CD14-positive monocyte (primary cell): Measurements from ENCODE around the gene MPL. TPM values are rescaled to one million over a fixed set of nuclear protein-coding genes. Genes with fewer than 3 reads are reported as not detected.

Experiments used
- DNase-seq, 3 donors: peaks; one replicate each; pipeline ENCODE4 v3.0.0-alpha.2; 2011 to 2022
- H2AFZ ChIP-seq: 2 replicates; pipeline ENCODE4 v1.6.0; 2012; ENCODE audit warnings: mild to moderate bottlenecking, low read depth, low read length, inconsistent platforms; ENCODE audit not compliant: insufficient read depth, poor library complexity, severe bottlenecking
- H3K27ac ChIP-seq, 2 donors: 1 replicate in 1 of 2; 2 replicates in 1 of 2; pipeline ENCODE4 v1.5.1; 2012 to 2013; ENCODE audit warnings: low read length in 2 of 2, control low read depth in 1 of 2, inconsistent platforms in 1 of 2, low read depth in 1 of 2, mild to moderate bottlenecking in 1 of 2
- H3K27me3 ChIP-seq, 2 donors: one replicate each; pipeline versions ENCODE4 v1.6.0 to v1.6.1; 2011 to 2013; ENCODE audit warnings: low read length in 2 of 2; ENCODE audit not compliant: control insufficient read depth in 2 of 2, insufficient read depth in 2 of 2
- H3K36me3 ChIP-seq, 2 donors: replicated peaks in 1 of 2; 1 replicate in 1 of 2; 2 replicates in 1 of 2; pipeline versions ENCODE4 v1.5.1 to v1.6.1; 2012 to 2013; ENCODE audit warnings: low read length in 2 of 2, control low read depth in 1 of 2, inconsistent platforms in 1 of 2, mild to moderate bottlenecking in 1 of 2; ENCODE audit not compliant: insufficient read depth in 2 of 2, control insufficient read depth in 1 of 2
- H3K4me1 ChIP-seq, 2 donors: 1 replicate in 1 of 2; 2 replicates in 1 of 2; pipeline versions ENCODE4 v1.5.1 to v1.6.1; 2012 to 2013; ENCODE audit warnings: low read length in 2 of 2, control low read depth in 1 of 2, inconsistent platforms in 1 of 2, mild to moderate bottlenecking in 1 of 2, moderate library complexity in 1 of 2; ENCODE audit not compliant: insufficient read depth in 2 of 2, control insufficient read depth in 1 of 2
- H3K4me2 ChIP-seq: replicated peaks from 2 replicates; pipeline ENCODE3; 2012; ENCODE audit warnings: low read length, moderate library complexity, mild to moderate bottlenecking; ENCODE audit not compliant: poor library complexity, severe bottlenecking; ENCODE audit errors: extremely low read depth
- H3K4me3 ChIP-seq, 3 experiments: fragments of 200-600 bp in 1 of 3; sonication (generic) in 1 of 3; replicated peaks in 1 of 3; 1 replicate in 2 of 3; 2 replicates in 1 of 3; pipeline ENCODE4 v1.5.1; 2011 to 2013; ENCODE audit warnings: low read length in 3 of 3, mild to moderate bottlenecking in 3 of 3, control low read depth in 2 of 3, low read depth in 2 of 3, inconsistent platforms in 1 of 3, moderate library complexity in 1 of 3
- H3K79me2 ChIP-seq: 2 replicates; pipeline ENCODE4 v1.6.0; 2012; ENCODE audit warnings: mild to moderate bottlenecking, control low read depth, inconsistent platforms, low read length, moderate library complexity; ENCODE audit not compliant: insufficient read depth
- H3K9ac ChIP-seq: 2 replicates; pipeline ENCODE4 v1.6.0; 2017; ENCODE audit warnings: low read length, mild to moderate bottlenecking; ENCODE audit not compliant: insufficient read depth, poor library complexity, severe bottlenecking
- H3K9me3 ChIP-seq, 2 donors: replicated peaks in 1 of 2; 1 replicate in 1 of 2; 2 replicates in 1 of 2; pipeline versions ENCODE4 v1.5.1 to v1.6.1; 2012 to 2013; ENCODE audit warnings: low read length in 2 of 2, control low read depth in 1 of 2; ENCODE audit not compliant: control insufficient read depth in 1 of 2, insufficient read depth in 1 of 2
- H4K20me1 ChIP-seq: 2 replicates; pipeline ENCODE4 v1.6.0; 2012; ENCODE audit warnings: mild to moderate bottlenecking, low read length, control low read depth, moderate library complexity; ENCODE audit not compliant: insufficient read depth
- H3K27ac Mint-ChIP-seq, 7 donors: one replicate each; pipeline ENCODE4 v1.8.0; 2020; ENCODE audit warnings: mild to moderate bottlenecking in 7 of 7, mixed read lengths in 7 of 7, moderate library complexity in 6 of 7, inconsistent platforms in 2 of 7
- H3K27me3 Mint-ChIP-seq, 3 donors: one replicate each; pipeline ENCODE4 v1.8.0; 2021 to 2022; ENCODE audit warnings: low read depth in 3 of 3, mild to moderate bottlenecking in 3 of 3, mixed read lengths in 3 of 3, moderate library complexity in 3 of 3, inconsistent platforms in 1 of 3
- H3K36me3 Mint-ChIP-seq, 2 donors: one replicate each; pipeline ENCODE4 v1.8.0; 2020; ENCODE audit warnings: mixed read lengths in 2 of 2, inconsistent platforms in 1 of 2, mild to moderate bottlenecking in 1 of 2
- H3K4me1 Mint-ChIP-seq: one replicate; pipeline ENCODE4 v1.8.0; 2020; ENCODE audit warnings: mild to moderate bottlenecking, mixed read lengths
- H3K4me3 Mint-ChIP-seq, 2 donors: one replicate each; pipeline ENCODE4 v1.8.0; 2020; ENCODE audit warnings: mild to moderate bottlenecking in 2 of 2, mixed read lengths in 2 of 2, moderate library complexity in 1 of 2
- H3K9me3 Mint-ChIP-seq, 7 donors: one replicate each; pipeline ENCODE4 v1.8.0; 2020 to 2022; ENCODE audit warnings: mixed read lengths in 7 of 7, mild to moderate bottlenecking in 6 of 7, moderate library complexity in 6 of 7, inconsistent platforms in 2 of 7
- CTCF ChIP-seq: fragments of 200-600 bp; IDR thresholded peaks from one replicate; pipeline ENCODE4 v1.8.0; 2022; ENCODE audit warnings: antibody characterized with exemption, mild to moderate bottlenecking
- WGBS: methylation state at CpG from one replicate; pipeline ENCODE4 v1.1.5; 2013; ENCODE audit warnings: missing lambda C conversion rate; ENCODE audit not compliant: insufficient coverage; 5-methylcytosine and 5-hydroxymethylcytosine counted together
- intact Hi-C, 2 donors: fragments of 100-400 bp; cut with micrococcal nuclease; formaldehyde crosslinking; loops; one replicate each; pipeline versions ENCODE4 v1.15.0 to v1.15.1; 2023
- polyA plus RNA-seq, 3 donors: library from polyadenylated mRNA; depleted of rRNA in 1 of 3; unstranded in 2 of 3; stranded (reverse) in 1 of 3; fragments of 300-500 nt in 2 of 3; fragments of >200 nt in 1 of 3; fragmentation: Illumina TruSeq in 2 of 3; gene quantifications; 1 replicate in 2 of 3; 2 replicates in 1 of 3; pipeline ENCODE4 v1.2.3, GENCODE V29; 2012 to 2021

The MPL gene
- polyA plus RNA-seq, 3 donors, result not detected

DNA sequence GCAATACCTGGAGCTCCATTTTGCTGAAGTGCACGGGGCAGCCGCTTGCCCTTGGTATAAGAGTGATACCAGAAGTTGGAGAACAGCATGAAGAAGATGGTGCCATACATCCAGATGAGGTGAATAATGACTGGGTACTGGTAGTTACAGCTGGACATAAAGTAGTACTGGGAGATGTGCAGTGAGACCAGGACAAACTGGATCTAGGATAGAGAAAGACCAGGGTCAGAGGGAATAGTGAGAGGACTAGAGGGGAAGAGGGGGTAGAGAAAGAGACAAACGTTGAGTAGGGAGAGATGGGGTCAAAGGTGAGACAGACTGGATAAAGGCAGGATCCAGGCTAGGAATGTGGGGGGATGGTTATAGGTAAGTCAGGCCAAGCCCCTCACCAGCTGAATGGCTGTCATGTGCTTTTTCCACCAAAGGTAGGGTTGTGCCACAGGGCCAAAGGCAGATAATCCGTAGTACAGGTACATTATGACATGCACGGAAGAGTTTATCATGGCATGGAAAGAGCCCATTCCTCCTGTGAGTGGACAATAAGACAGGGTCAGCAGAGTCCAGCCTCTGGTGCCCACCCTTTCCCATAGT lies 26.4 kb downstream of the MPL start:
- no peak overlapping the region for H3K4me2 ChIP-seq
- no peak overlapping the region for H3K4me3 Mint-ChIP-seq
- H2AFZ ChIP-seq, result no peak overlapping the region
- H3K36me3 Mint-ChIP-seq, result peaks cover 55 to 62% of the 10 kb centered on the region in 2 donors
- H3K4me1 ChIP-seq, result peaks cover 64 to 93% of the 10 kb centered on the region in 2 donors
- no peaks in the 10 kb centered on the region for H3K9me3 ChIP-seq
- peaks cover 85% of the 10 kb centered on the region for H3K4me1 Mint-ChIP-seq
- peak overlapping the region in 5 of 7 donors; percentile 47 to 91 (median 82) for H3K27ac Mint-ChIP-seq
- H3K9ac ChIP-seq, result no peak overlapping the region
- no peaks in the 10 kb centered on the region for H3K27me3 Mint-ChIP-seq
- H3K27me3 ChIP-seq, result no peaks in the 10 kb centered on the region
- no peak for TF ChIP-seq CTCF
- 90% methylated on average over 5 of the region's 5 CpGs for WGBS
- H3K4me3 ChIP-seq, result no peak overlapping the region
- intact Hi-C loops, result loop anchor here in 1 of 2 donors (10.0 kb wide), 1 partner anchor 189 kb away; the partner anchor contains the start of genes CFAP57 and EBNA1BP2
- H3K9me3 Mint-ChIP-seq, result peaks cover 0 to 1% (median 0%) of the 10 kb centered on the region in 7 donors
- H3K79me2 ChIP-seq, result peaks cover 89% of the 10 kb centered on the region
- H3K36me3 ChIP-seq, result peaks cover 47 to 62% of the 10 kb centered on the region in 2 donors
- peaks cover 72% of the 10 kb centered on the region for H4K20me1 ChIP-seq
- peak overlapping the region in 1 of 2 donors; percentile 97 for H3K27ac ChIP-seq
- no peak for DNase-seq

- intact Hi-C loops, result loop anchor here in 1 of 2 donors (10.0 kb wide), 1 partner anchor 191 kb away; the partner anchor contains the start of genes CFAP57 and EBNA1BP2
- H3K4me1 Mint-ChIP-seq, result peaks cover 75% of the 10 kb centered on the region
- peaks cover 57% of the 10 kb centered on the region for H4K20me1 ChIP-seq
- no peaks in the 10 kb centered on the region for H3K9me3 ChIP-seq
- peak overlapping the region in 6 of 7 donors; percentile 49 to 95 (median 86) for H3K27ac Mint-ChIP-seq
- H3K36me3 ChIP-seq, result peaks cover 47 to 54% of the 10 kb centered on the region in 2 donors
- H3K36me3 Mint-ChIP-seq, result peaks cover 50 to 58% of the 10 kb centered on the region in 2 donors
- no peaks in the 10 kb centered on the region for H3K27me3 ChIP-seq
- peaks cover 50 to 79% of the 10 kb centered on the region in 2 donors for H3K4me1 ChIP-seq
- no peak for DNase-seq
- peak overlapping the region in 1 of 3 experiments; percentile 98 for H3K4me3 ChIP-seq
- peaks cover 77% of the 10 kb centered on the region for H3K79me2 ChIP-seq
- no peak overlapping the region for H2AFZ ChIP-seq
- peak overlapping the region; percentile 96 for H3K9ac ChIP-seq
- 90% methylated on average over 2 of the region's 2 CpGs for WGBS
- peak overlapping the region; percentile 18 to 97 for H3K27ac ChIP-seq
- H3K9me3 Mint-ChIP-seq, result peaks cover 0 to 1% (median 0%) of the 10 kb centered on the region in 7 donors
- peak overlapping the region in 1 of 2 donors; percentile 55 for H3K4me3 Mint-ChIP-seq
- no peak for TF ChIP-seq CTCF
- H3K27me3 Mint-ChIP-seq, result no peaks in the 10 kb centered on the region
- peak overlapping the region; percentile 92 for H3K4me2 ChIP-seq
Observed at GRCh38 chr1:43365678-43366077, 28.1 kb downstream of the MPL start.
